HepG2 (cell line): ENCODE data around the gene YY2. TPM values are rescaled to one million over a fixed set of nuclear protein-coding genes. Genes with fewer than 3 reads are reported as not detected.

Experiments
- ATAC-seq: fragments of 200-7000 bp; cut with Tn5 transposase; 3 replicates; pipeline ENCODE4 v1.9.1; 2020; ENCODE audit warnings: mild to moderate bottlenecking, moderate library complexity
- BruUV-seq: library from RNA; stranded (reverse); fragments of 400-500 nt; replicated peaks from 2 replicates; lab custom pipeline; 2021; lab: Mats Ljungman, UMichigan
- CTCF ChIA-PET: fragments of 300-600 bp; formaldehyde crosslinking; extraction: SDS; loops from one replicate; lab custom pipeline; 2021; ENCODE audit warnings: low total read pairs, inconsistent platforms, low intra/inter-chr PET ratio; lab: Yijun Ruan, JAX
- POLR2A ChIA-PET: fragments of 350-600 bp; sonication (Branson Sonifier 250); formaldehyde crosslinking; loops from one replicate; lab custom pipeline; 2020; ENCODE audit warnings: antibody characterized with exemption, inconsistent platforms; lab: Yijun Ruan, JAX
- DNase-seq: peaks from one replicate; pipeline ENCODE4 v3.0.0-alpha.2; 2015; ENCODE audit warnings: low spot score
- FAIRE-seq: peaks from 3 replicates; lab custom pipeline; 2011; peaks lifted over from hg19 to GRCh38; lab: Jason Lieb, UNC
- H2AFZ ChIP-seq: one replicate; pipeline ENCODE4 v1.6.1; 2011; ENCODE audit warnings: low read length, inconsistent platforms
- H3K27ac ChIP-seq: fragments of 300-600 bp; 3 replicates; pipeline ENCODE4 v1.8.0; 2011; ENCODE audit warnings: mixed run types, mild to moderate bottlenecking, mixed read lengths, low read length, inconsistent platforms; ENCODE audit not compliant: insufficient read depth; ENCODE audit errors: extremely low read length
- H3K27me3 ChIP-seq, 2 experiments: fragments of 200-600 bp in 1 of 2; 2 replicates in 1 of 2; 3 replicates in 1 of 2; pipeline versions ENCODE4 v1.6.0 to v1.8.0; 2011; ENCODE audit warnings: low read length in 2 of 2, mild to moderate bottlenecking in 2 of 2, moderate library complexity in 2 of 2, inconsistent platforms in 1 of 2; ENCODE audit not compliant: insufficient read depth in 2 of 2, control insufficient read depth in 1 of 2
- H3K36me3 ChIP-seq, 2 experiments: fragments of 200-600 bp in 1 of 2; replicated peaks in 1 of 2; 2 replicates in 1 of 2; 3 replicates in 1 of 2; pipeline versions ENCODE4 v1.5.1 to v1.8.0; 2011; ENCODE audit warnings: low read length in 2 of 2, inconsistent platforms in 1 of 2; ENCODE audit not compliant: insufficient read depth in 2 of 2, control insufficient read depth in 1 of 2
- H3K4me1 ChIP-seq: 2 replicates; pipeline ENCODE4 v1.5.1; 2012; ENCODE audit warnings: low read length, inconsistent platforms; ENCODE audit not compliant: insufficient read depth
- H3K4me2 ChIP-seq: 2 replicates; pipeline ENCODE4 v1.6.0; 2011; ENCODE audit warnings: low read depth, low read length, inconsistent platforms
- H3K4me3 ChIP-seq, 3 experiments: fragments of 200-600 bp in 1 of 3; sonication (generic), shearing (Covaris generic) in 1 of 3; replicated peaks in 1 of 3; 2 replicates each; pipeline ENCODE4 v1.5.1; 2011 to 2016; ENCODE audit warnings: low read length in 3 of 3, inconsistent platforms in 2 of 3, low read depth in 2 of 3, mild to moderate bottlenecking in 2 of 3, control low read depth in 1 of 3, mixed read lengths in 1 of 3; ENCODE audit not compliant: insufficient read depth in 1 of 3
- H3K79me2 ChIP-seq: one replicate; pipeline ENCODE4 v1.6.1; 2011; ENCODE audit warnings: low read length, inconsistent platforms; ENCODE audit not compliant: insufficient read depth
- H3K9ac ChIP-seq: 2 replicates; pipeline ENCODE4 v1.6.0; 2011; ENCODE audit warnings: mild to moderate bottlenecking, low read depth, low read length, inconsistent platforms; ENCODE audit not compliant: insufficient read depth
- H3K9me3 ChIP-seq: 2 replicates; pipeline ENCODE4 v1.5.1; 2012; ENCODE audit warnings: mild to moderate bottlenecking, low read length
- H4K20me1 ChIP-seq: 2 replicates; pipeline ENCODE4 v1.6.0; 2011; ENCODE audit warnings: inconsistent platforms, mild to moderate bottlenecking, low read length, moderate library complexity; ENCODE audit not compliant: insufficient read depth
- HCFC1 ChIP-seq: fragments of 150-350 bp; IDR thresholded peaks from 2 replicates; pipeline ENCODE4 v1.6.1; 2014; ENCODE audit warnings: low read depth, low read length
- SNAPC2 ChIP-seq: sonication (generic); formaldehyde crosslinking; IDR thresholded peaks from 2 replicates; pipeline ENCODE4 v1.8.1; 2022; ENCODE audit warnings: mild to moderate bottlenecking, missing genetic modification reagents
- TAF15 ChIP-seq: fragments of 200-400 bp; formaldehyde crosslinking; IDR thresholded peaks from one replicate; pipeline ENCODE4 v1.6.1; 2018; ENCODE audit warnings: mild to moderate bottlenecking, low read depth, low read length; ENCODE audit not compliant: poor library complexity, severe bottlenecking
- TFAP4 ChIP-seq: sonication (generic); IDR thresholded peaks from 2 replicates; pipeline ENCODE4 v1.6.1; 2016; ENCODE audit warnings: low read depth, borderline replicate concordance
- U2AF1 ChIP-seq: fragments of 200-400 bp; formaldehyde crosslinking; optimal IDR thresholded peaks from 2 replicates; pipeline ENCODE3; 2017; ENCODE audit warnings: mild to moderate bottlenecking, low read depth, low read length
- WIZ ChIP-seq: sonication (generic); formaldehyde crosslinking; IDR thresholded peaks from 2 replicates; pipeline ENCODE4 v1.5.1; 2020; ENCODE audit warnings: mild to moderate bottlenecking, missing genetic modification reagents
- WGBS: methylation state at CpG from one replicate; pipeline ENCODE4 v1.1.6; 2017; ENCODE audit warnings: low lambda C conversion rate; 5-methylcytosine and 5-hydroxymethylcytosine counted together
- in situ Hi-C: cut with HindIII; loops from 2 replicates; pipeline ENCODE4 v1.10.0; 2017; ENCODE audit warnings: low pct_unique_long_range_greater_than_20kb; ENCODE audit not compliant: extremely low pct_ligation_motif_present
- intact Hi-C: fragments of 100-400 bp; cut with micrococcal nuclease; formaldehyde crosslinking; loops from one replicate; pipeline ENCODE4 v1.10.0; 2022; ENCODE audit not compliant: unreplicated experiment
- polyA plus RNA-seq, 8 experiments: library from polyadenylated mRNA; depleted of rRNA in 3 of 8; stranded (reverse) in 7 of 8; unstranded in 1 of 8; fragments of >200 nt; fragmentation: Illumina TruSeq in 4 of 8; extraction: Trizol in 4 of 8; gene quantifications; 2 replicates each; pipeline versions ENCODE4 v1.2.1 to v1.2.3, GENCODE V29; 2011 to 2016; ENCODE audit warnings: low read depth in 4 of 8, missing spikeins in 1 of 8, mixed read lengths in 1 of 8; ENCODE audit not compliant: insufficient read depth in 1 of 8
- total RNA-seq, 5 experiments: library from RNA; depleted of rRNA; stranded (reverse); fragments of >200 nt; fragmentation: Illumina TruSeq; extraction: Trizol; gene quantifications; 2 replicates each; pipeline ENCODE4 v1.2.3, GENCODE V29; 2016; ENCODE audit warnings: low read depth in 1 of 5
- TF ChIP-seq, protein P1 (sequence below): sonication (generic); formaldehyde crosslinking; IDR thresholded peaks from 2 replicates; pipeline ENCODE4 v1.5.1; 2020; ENCODE audit warnings: missing genetic modification reagents, mild to moderate bottlenecking, borderline replicate concordance
- TF ChIP-seq, protein P2 (sequence below), 2 experiments: sonication (generic) in 1 of 2; formaldehyde crosslinking in 1 of 2; IDR thresholded peaks; 2 replicates each; pipeline versions ENCODE4 v1.4.0 to v1.6.1; 2016 to 2020; ENCODE audit warnings: borderline replicate concordance in 1 of 2, low read depth in 1 of 2, mild to moderate bottlenecking in 1 of 2, missing genetic modification reagents in 1 of 2
- TF ChIP-seq, protein P3 (sequence below): conservative IDR thresholded peaks from 2 replicates; pipeline ENCODE4 v1.6.1; 2018; ENCODE audit warnings: missing genetic modification reagents

Gene YY2
- total and polyA plus RNA-seq, 2 of the 13 experiments (the other 11 are each of a cell fraction or from before 2014, with no cell fraction given): 0.34 to 0.44 TPM

- Histone ChIP-seq H3K9me3 (no peaks in the 10 kb centered on the region), H3K79me2 (no peaks in the 10 kb centered on the region), H3K36me3 (no peaks in the 10 kb centered on the region), H3K4me3 (no peak overlapping the region), H3K27me3 (no peaks in the 10 kb centered on the region), H4K20me1 (no peaks in the 10 kb centered on the region), H3K4me2 (no peak overlapping the region), H3K4me1 (peaks cover 14% of the 10 kb centered on the region; the same call in 1 of the 2 replicates), H3K27ac (no peak overlapping the region), H3K9ac (no peak overlapping the region), H2AFZ (no peak overlapping the region)
- TF ChIP-seq WIZ (CRISPR knock-in tag): no peak
- TF ChIP-seq TFAP4: no peak
- TF ChIP-seq, protein P1, sequence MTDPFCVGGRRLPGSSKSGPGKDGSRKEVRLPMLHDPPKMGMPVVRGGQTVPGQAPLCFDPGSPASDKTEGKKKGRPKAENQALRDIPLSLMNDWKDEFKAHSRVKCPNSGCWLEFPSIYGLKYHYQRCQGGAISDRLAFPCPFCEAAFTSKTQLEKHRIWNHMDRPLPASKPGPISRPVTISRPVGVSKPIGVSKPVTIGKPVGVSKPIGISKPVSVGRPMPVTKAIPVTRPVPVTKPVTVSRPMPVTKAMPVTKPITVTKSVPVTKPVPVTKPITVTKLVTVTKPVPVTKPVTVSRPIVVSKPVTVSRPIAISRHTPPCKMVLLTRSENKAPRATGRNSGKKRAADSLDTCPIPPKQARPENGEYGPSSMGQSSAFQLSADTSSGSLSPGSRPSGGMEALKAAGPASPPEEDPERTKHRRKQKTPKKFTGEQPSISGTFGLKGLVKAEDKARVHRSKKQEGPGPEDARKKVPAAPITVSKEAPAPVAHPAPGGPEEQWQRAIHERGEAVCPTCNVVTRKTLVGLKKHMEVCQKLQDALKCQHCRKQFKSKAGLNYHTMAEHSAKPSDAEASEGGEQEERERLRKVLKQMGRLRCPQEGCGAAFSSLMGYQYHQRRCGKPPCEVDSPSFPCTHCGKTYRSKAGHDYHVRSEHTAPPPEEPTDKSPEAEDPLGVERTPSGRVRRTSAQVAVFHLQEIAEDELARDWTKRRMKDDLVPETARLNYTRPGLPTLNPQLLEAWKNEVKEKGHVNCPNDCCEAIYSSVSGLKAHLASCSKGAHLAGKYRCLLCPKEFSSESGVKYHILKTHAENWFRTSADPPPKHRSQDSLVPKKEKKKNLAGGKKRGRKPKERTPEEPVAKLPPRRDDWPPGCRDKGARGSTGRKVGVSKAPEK (CRISPR knock-in tag): no peak
- TF ChIP-seq U2AF1: no peak
- TF ChIP-seq, protein P2, sequence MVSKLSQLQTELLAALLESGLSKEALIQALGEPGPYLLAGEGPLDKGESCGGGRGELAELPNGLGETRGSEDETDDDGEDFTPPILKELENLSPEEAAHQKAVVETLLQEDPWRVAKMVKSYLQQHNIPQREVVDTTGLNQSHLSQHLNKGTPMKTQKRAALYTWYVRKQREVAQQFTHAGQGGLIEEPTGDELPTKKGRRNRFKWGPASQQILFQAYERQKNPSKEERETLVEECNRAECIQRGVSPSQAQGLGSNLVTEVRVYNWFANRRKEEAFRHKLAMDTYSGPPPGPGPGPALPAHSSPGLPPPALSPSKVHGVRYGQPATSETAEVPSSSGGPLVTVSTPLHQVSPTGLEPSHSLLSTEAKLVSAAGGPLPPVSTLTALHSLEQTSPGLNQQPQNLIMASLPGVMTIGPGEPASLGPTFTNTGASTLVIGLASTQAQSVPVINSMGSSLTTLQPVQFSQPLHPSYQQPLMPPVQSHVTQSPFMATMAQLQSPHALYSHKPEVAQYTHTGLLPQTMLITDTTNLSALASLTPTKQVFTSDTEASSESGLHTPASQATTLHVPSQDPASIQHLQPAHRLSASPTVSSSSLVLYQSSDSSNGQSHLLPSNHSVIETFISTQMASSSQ (IDR thresholded peaks at IDR 0.05; ENCODE audit: low read depth): no peak
- TF ChIP-seq, protein P2 (CRISPR knock-in tag; IDR thresholded peaks at IDR 0.05; ENCODE audit: borderline replicate concordance): no peak
- no peak for TF ChIP-seq SNAPC2 (CRISPR knock-in tag)
- TF ChIP-seq, protein P3, sequence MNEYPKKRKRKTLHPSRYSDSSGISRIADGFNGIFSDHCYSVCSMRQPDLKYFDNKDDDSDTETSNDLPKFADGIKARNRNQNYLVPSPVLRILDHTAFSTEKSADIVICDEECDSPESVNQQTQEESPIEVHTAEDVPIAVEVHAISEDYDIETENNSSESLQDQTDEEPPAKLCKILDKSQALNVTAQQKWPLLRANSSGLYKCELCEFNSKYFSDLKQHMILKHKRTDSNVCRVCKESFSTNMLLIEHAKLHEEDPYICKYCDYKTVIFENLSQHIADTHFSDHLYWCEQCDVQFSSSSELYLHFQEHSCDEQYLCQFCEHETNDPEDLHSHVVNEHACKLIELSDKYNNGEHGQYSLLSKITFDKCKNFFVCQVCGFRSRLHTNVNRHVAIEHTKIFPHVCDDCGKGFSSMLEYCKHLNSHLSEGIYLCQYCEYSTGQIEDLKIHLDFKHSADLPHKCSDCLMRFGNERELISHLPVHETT (CRISPR knock-in tag): no peak
- no peak for TF ChIP-seq HCFC1
- TF ChIP-seq TAF15: no peak
- no peak for FAIRE-seq
- CTCF ChIA-PET: no interaction called here
- no TSS peak for BruUV-seq
- DNase-seq: no peak
- in situ Hi-C loops (no loop called here), intact Hi-C loops (no loop called here)
- WGBS: 100% methylated on average over 1 of the region's 1 CpG
- no peak for ATAC-seq
- POLR2A ChIA-PET: no interaction called here
These were observed 29.8 kb downstream of the YY2 start for GRCh38 chrX:21885568-21885967.
